ENCODE data around the gene ARSG.

- no peak for TF ChIP-seq CTCF (IDR thresholded peaks at IDR 0.05; ENCODE audit: insufficient read depth, low read length, poor library complexity, severe bottlenecking)
- no peak for TF ChIP-seq EZH2phosphoT487 (conservative IDR thresholded peaks at IDR 0.05; ENCODE audit: low read length)
Measured at GRCh38 chr17:68295086-68295485, 3.8 kb downstream of the ARSG start.

Data from SU-DHL-6 (cell line).